ENCODE data around the gene WNT4. TPM values are rescaled to one million over a fixed set of nuclear protein-coding genes. Genes with fewer than 3 reads are reported as not detected.

The WNT4 gene
- total and polyA plus RNA-seq, 7 donors, result 0.10 to 5.6 (median 0.44) TPM

GRCh38 chr1:22166439-22166838 is 23.5 kb upstream of the WNT4 start:
- Histone ChIP-seq H3K4me1 (no peaks in the 10 kb centered on the region), H3K9me3 (no peaks in the 10 kb centered on the region), H3K36me3 (ENCODE audit: insufficient read depth in 1 of 2, low read depth in 1 of 2) (no peaks in the 10 kb centered on the region), H3K27ac (no peak overlapping the region), H3K4me3 (no peak overlapping the region), H3K27me3 (ENCODE audit: insufficient read depth in 3 of 3, low read length in 2 of 3) (peaks cover 0 to 2% (median 0%) of the 10 kb centered on the region in 3 donors)
- WGBS, 3 donors, result 95 to 100% (median 100%) methylated on average over 1 of the region's 1 CpG
- intact Hi-C loops (cut with DNase I), result no loop called here
- no peak for DNase-seq
- ATAC-seq, result no peak
- TF ChIP-seq CTCF (IDR thresholded peaks at IDR 0.05), result no peak

GRCh38 chr1:22164841-22165808 is 22.2 kb upstream of the WNT4 start:
- 78 to 88% (median 80%) methylated on average over 14 of the region's 14 CpGs for WGBS, 3 donors
- no peak for ATAC-seq

GRCh38 chr1:22163564-22163963 is 20.7 kb upstream of the WNT4 start:
- H3K36me3 ChIP-seq (ENCODE audit: insufficient read depth in 1 of 2, low read depth in 1 of 2), result no peaks in the 10 kb centered on the region
- H3K9me3 ChIP-seq, result no peaks in the 10 kb centered on the region
- WGBS, 3 donors, result 69 to 87% (median 74%) methylated on average over 6 of the region's 6 CpGs
- TF ChIP-seq CTCF (IDR thresholded peaks at IDR 0.05), result no peak
- H3K27ac ChIP-seq, result no peak overlapping the region
- no peak overlapping the region for H3K4me3 ChIP-seq
- DNase-seq (no peak), ATAC-seq (no peak)
- H3K27me3 ChIP-seq (ENCODE audit: insufficient read depth in 3 of 3, low read length in 2 of 3), result no peaks in the 10 kb centered on the region
- H3K4me1 ChIP-seq, result no peaks in the 10 kb centered on the region
- intact Hi-C loops (cut with DNase I), result no loop called here

More at GRCh38 chr1:22164841-22165808, 22.2 kb upstream of the WNT4 start:
- DNase-seq, result no peak
- Histone ChIP-seq H3K27ac (no peak overlapping the region), H3K4me3 (no peak overlapping the region), H3K27me3 (ENCODE audit: insufficient read depth in 3 of 3, low read length in 2 of 3) (peaks cover 0 to 2% (median 0%) of the 10 kb centered on the region in 3 donors), H3K4me1 (no peaks in the 10 kb centered on the region), H3K9me3 (no peaks in the 10 kb centered on the region), H3K36me3 (ENCODE audit: insufficient read depth in 1 of 2, low read depth in 1 of 2) (no peaks in the 10 kb centered on the region)
- no peak for TF ChIP-seq CTCF (IDR thresholded peaks at IDR 0.05)
- intact Hi-C loops (cut with DNase I), result no loop called here

GRCh38 chr1:22163137-22163536 is 20.2 kb upstream of the WNT4 start:
- Histone ChIP-seq H3K9me3 (no peaks in the 10 kb centered on the region), H3K27me3 (ENCODE audit: insufficient read depth in 3 of 3, low read length in 2 of 3) (no peaks in the 10 kb centered on the region), H3K36me3 (ENCODE audit: insufficient read depth in 1 of 2, low read depth in 1 of 2) (no peaks in the 10 kb centered on the region), H3K4me1 (no peaks in the 10 kb centered on the region), H3K27ac (no peak overlapping the region), H3K4me3 (no peak overlapping the region)
- ATAC-seq, result no peak
- DNase-seq, result no peak
- WGBS, 3 donors, result 75 to 79% (median 79%) methylated on average over 14 of the region's 14 CpGs
- TF ChIP-seq CTCF (IDR thresholded peaks at IDR 0.05), result no peak
- intact Hi-C loops (cut with DNase I), result no loop called here
